ENCODE data around the gene EPHA2.

The EPHA2 gene

DNA sequence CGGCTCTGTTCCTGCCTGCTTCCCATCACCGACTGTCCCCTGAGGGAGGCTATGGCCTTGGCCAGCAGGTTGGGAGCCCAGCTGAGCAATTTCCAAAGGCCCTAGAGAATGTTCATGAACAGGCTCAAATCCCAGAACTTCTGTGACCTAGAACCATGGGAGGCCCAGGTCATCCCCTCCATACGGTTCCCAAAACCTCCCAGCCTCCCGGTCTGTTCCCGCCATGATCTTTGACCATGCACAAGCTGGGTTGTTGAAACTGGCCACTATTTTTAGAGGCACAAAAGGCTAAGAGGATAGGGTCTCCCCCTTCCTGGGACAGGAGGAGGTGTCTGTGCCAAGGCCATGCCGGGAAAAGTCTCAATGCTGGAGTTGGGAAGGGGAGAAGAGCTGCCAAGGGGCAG, 27.5 kb downstream of the EPHA2 start:
- no peak overlapping the region for H3K4me3 ChIP-seq (ENCODE audit: low read depth, low read length)
- TF ChIP-seq, protein P1, sequence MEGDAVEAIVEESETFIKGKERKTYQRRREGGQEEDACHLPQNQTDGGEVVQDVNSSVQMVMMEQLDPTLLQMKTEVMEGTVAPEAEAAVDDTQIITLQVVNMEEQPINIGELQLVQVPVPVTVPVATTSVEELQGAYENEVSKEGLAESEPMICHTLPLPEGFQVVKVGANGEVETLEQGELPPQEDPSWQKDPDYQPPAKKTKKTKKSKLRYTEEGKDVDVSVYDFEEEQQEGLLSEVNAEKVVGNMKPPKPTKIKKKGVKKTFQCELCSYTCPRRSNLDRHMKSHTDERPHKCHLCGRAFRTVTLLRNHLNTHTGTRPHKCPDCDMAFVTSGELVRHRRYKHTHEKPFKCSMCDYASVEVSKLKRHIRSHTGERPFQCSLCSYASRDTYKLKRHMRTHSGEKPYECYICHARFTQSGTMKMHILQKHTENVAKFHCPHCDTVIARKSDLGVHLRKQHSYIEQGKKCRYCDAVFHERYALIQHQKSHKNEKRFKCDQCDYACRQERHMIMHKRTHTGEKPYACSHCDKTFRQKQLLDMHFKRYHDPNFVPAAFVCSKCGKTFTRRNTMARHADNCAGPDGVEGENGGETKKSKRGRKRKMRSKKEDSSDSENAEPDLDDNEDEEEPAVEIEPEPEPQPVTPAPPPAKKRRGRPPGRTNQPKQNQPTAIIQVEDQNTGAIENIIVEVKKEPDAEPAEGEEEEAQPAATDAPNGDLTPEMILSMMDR (IDR thresholded peaks at IDR 0.05; ENCODE audit: low read depth, low read length), result no peak
- no peak for TF ChIP-seq POLR2A (IDR thresholded peaks at IDR 0.05; ENCODE audit: extremely low read depth, insufficient read length)
- TF ChIP-seq MYC (IDR thresholded peaks at IDR 0.05; ENCODE audit: low read depth, low read length), result no peak
- TF ChIP-seq, protein P2, sequence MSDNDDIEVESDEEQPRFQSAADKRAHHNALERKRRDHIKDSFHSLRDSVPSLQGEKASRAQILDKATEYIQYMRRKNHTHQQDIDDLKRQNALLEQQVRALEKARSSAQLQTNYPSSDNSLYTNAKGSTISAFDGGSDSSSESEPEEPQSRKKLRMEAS (IDR thresholded peaks at IDR 0.05; ENCODE audit: low read depth, low read length), result no peak
- no peak for DNase-seq (ENCODE audit: low read depth)

DNA sequence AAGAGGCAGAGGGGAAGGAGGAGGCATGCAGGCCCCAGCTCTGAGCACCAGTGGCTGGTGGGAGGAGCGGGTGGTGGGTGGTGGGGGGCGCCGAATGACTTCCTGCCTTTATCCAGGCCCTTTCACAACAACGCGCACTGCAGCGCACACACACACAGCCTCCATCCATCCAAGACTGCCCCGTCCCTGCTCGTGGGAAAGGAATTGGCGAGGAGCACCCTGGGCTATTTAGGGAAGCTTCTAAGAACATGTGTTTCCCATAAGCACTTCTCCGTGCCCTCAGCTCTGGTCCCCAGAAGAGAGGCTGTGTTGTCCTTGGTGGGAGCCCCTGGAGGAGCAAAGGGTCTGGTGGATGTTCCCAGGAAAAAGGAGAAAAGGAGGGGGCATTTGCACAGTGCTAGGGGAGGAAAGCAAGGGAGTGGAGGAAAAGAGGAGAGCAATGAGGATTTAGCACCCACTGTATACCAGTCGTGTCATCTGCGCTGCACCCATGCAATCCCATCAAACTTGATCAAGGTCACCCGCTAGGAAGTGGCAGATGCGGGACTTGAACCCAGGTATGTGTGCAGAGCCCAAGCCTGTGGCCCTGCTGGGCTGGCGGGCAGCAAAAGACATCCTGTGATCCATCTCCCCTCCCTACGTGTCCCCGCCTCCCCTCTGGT, 28.1 kb downstream of the EPHA2 start:
- no peak overlapping the region for H3K4me3 ChIP-seq (ENCODE audit: low read depth, low read length)
- DNase-seq (ENCODE audit: low read depth), result no peak
- TF ChIP-seq, protein P2 (IDR thresholded peaks at IDR 0.05; ENCODE audit: low read depth, low read length), result no peak
- TF ChIP-seq MYC (IDR thresholded peaks at IDR 0.05; ENCODE audit: low read depth, low read length), result no peak
- TF ChIP-seq POLR2A (IDR thresholded peaks at IDR 0.05; ENCODE audit: extremely low read depth, insufficient read length), result no peak
- TF ChIP-seq, protein P1 (IDR thresholded peaks at IDR 0.05; ENCODE audit: low read depth, low read length), result no peak

DNA sequence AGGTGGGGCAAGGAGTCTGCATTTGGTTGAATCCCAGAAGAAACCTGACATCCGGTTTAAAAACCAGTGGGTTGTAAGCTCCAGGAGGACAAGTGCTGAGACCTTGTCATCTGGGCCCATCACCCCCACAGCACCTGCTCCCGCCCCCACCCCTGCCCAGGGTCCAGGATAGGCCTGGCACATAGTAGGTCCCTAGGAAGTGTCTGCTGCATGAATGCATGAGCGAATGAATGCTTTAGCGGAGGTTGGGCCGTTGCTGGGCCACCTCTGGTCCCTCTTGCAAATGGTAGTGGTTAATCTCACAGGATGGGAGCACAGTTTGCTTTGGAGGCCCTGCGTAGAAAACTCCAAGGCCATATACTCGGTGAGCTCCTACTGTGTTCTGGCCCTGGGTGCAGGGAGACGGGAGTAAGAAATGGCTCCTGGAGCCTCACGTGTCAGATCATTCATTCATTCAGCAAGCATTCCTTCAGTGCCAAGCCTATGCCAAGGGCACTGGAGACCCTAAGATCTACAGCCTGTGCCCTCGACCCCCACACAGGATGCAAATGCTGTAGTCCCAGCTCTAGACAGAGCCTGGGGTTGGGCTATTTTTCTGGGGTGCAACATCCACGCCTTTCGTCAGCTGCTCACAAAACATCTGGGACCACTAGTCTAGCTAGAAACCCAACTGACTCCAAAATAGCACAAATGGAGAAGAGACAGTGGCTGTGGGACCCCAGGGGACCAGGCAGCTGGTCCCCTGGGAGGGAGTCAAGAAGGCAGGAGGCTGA, 28.9 kb downstream of the EPHA2 start:
- H3K4me3 ChIP-seq (ENCODE audit: low read depth, low read length), result no peak overlapping the region
- TF ChIP-seq, protein P1 (IDR thresholded peaks at IDR 0.05; ENCODE audit: low read depth, low read length), result no peak
- TF ChIP-seq, protein P2 (IDR thresholded peaks at IDR 0.05; ENCODE audit: low read depth, low read length), result no peak
- TF ChIP-seq MYC (IDR thresholded peaks at IDR 0.05; ENCODE audit: low read depth, low read length), result no peak
- no peak for TF ChIP-seq POLR2A (IDR thresholded peaks at IDR 0.05; ENCODE audit: extremely low read depth, insufficient read length)
- no peak for DNase-seq (ENCODE audit: low read depth)

DNA sequence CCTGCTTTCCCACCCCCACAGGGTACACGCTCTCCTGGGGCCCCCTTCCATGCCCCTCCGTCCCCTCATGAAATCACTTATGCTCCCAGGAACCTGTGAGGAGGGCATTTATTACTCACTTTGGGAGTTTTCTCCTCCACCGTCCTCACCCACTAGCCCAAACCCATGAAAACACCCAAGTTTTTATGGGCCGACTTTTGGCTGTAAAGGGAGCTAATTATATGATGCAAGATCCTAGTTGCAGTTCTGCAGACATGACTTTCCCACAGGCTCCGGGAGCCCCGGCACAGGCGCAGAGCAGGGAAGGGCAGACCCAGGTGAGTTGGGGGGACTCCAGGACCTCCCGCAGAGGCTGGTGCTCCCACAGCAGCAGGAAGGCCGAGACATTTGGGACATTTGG, 29.7 kb downstream of the EPHA2 start:
- DNase-seq (ENCODE audit: low read depth), result peak; percentile 39
- no peak overlapping the region for H3K4me3 ChIP-seq (ENCODE audit: low read depth, low read length)
- TF ChIP-seq, protein P1 (IDR thresholded peaks at IDR 0.05; ENCODE audit: low read depth, low read length), result no peak
- TF ChIP-seq MYC (IDR thresholded peaks at IDR 0.05; ENCODE audit: low read depth, low read length), result no peak
- TF ChIP-seq, protein P2 (IDR thresholded peaks at IDR 0.05; ENCODE audit: low read depth, low read length), result no peak
- TF ChIP-seq POLR2A (IDR thresholded peaks at IDR 0.05; ENCODE audit: extremely low read depth, insufficient read length), result no peak

DNA sequence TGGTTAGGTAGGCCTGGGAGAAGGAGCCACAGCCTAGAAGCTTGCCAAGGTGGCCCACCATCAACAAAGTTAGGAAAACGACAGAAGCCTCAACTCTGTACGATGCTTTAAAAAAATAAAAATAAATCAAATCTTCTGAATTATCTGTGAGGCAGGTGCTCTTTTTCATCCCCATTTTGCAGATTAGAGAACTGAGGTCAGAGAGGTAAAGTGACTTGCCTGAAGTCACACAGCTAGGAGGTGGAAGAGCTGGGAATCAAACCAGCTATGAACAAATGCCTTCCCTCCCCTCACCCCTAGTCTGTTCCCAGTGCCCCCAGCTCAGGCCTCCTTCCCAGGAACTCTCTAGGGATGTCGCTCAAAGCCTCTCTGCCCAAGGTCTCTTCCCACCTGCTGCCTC, 30.4 kb downstream of the EPHA2 start:
- H3K4me3 ChIP-seq (ENCODE audit: low read depth, low read length), result no peak overlapping the region
- no peak for DNase-seq (ENCODE audit: low read depth)
- no peak for TF ChIP-seq POLR2A (IDR thresholded peaks at IDR 0.05; ENCODE audit: extremely low read depth, insufficient read length)
- TF ChIP-seq, protein P1 (IDR thresholded peaks at IDR 0.05; ENCODE audit: low read depth, low read length), result no peak
- TF ChIP-seq, protein P2 (IDR thresholded peaks at IDR 0.05; ENCODE audit: low read depth, low read length), result no peak
- no peak for TF ChIP-seq MYC (IDR thresholded peaks at IDR 0.05; ENCODE audit: low read depth, low read length)
